GM18951 (cell line): Measurements from ENCODE around the gene URGCP.
"Not testable (repeated sequence)": the region's sequence is repeated elsewhere in the genome, so short reads cannot be mapped to it uniquely, and the experiment has no call there.

Source experiments
- POLR2A ChIP-seq: IDR thresholded peaks from 4 replicates; pipeline ENCODE4 v1.6.1; 2011; ENCODE audit warnings: mild to moderate bottlenecking; ENCODE audit not compliant: insufficient read length, insufficient read depth; ENCODE audit errors: extremely low read depth
- in situ Hi-C: fragments of 300-500 bp; cut with MboI; formaldehyde crosslinking; loops from one replicate; pipeline ENCODE4 v1.12.0; 2022; ENCODE audit warnings: low sequenced_read_pairs, mixed read lengths, inconsistent platforms; ENCODE audit not compliant: unreplicated experiment

The URGCP gene

GRCh38 chr7:43904533-43905208, 1.7 kb downstream of the URGCP start:
- no peak for TF ChIP-seq POLR2A
- in situ Hi-C loops = no loop called here

GRCh38 chr7:43902542-43903054, 3.8 kb downstream of the URGCP start:
- no peak for TF ChIP-seq POLR2A
- in situ Hi-C loops = no loop called here

GRCh38 chr7:43898571-43898970, 7.8 kb downstream of the URGCP start:
- in situ Hi-C loops = not testable (repeated sequence)

DNA sequence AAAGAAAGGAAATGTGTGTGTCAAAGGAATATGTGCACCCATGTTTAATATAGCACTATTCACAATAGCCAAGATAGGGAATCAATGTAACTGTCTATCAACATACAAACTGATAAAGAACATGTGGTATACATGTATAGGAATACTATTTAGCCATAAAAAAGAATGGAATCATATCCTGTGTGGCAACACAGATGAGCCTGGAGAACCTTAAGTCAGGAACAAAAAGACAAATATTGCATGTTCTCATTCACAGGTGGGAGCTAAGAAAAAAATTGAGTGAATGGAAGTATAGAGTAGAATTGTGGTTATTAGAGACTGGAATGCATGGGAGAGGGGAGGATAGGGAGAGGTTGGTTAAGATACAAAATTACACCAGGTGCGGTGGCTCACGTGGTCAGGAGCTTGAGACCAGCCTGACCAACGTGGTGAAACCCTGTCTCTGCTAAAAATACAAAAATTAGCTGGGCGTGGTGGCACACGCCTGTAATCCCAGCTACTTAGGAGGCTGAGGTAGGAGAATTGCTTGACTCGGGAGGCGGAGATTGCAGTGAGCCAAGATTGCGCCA, 10.5 kb downstream of the URGCP start:
- in situ Hi-C loops = no loop called here
- TF ChIP-seq POLR2A = no peak

GRCh38 chr7:43891069-43891955, 15.1 kb downstream of the URGCP start:
- in situ Hi-C loops = no loop called here
- TF ChIP-seq POLR2A = no peak

DNA sequence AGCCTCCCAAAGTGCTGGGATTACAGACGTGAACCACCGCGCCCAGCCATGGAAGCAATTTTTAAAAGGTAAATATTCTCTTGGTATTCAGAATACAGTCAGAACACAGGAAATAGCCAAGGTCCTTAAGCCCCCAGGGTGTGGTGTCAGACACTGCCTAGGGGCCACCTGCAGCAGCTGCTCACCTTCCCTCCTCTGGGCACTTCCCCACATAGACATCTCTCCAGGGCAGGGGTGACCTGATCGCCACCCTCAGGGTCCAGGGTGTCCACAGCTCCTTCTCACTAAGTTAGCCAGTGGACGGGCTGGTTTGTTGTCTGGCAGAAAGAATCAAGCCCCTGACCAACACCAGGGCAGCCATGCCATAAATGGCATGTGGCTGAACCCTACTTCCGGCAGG, 15.9 kb downstream of the URGCP start:
- no peak for TF ChIP-seq POLR2A
- in situ Hi-C loops = no loop called here

GRCh38 chr7:43888993-43889945, 17.1 kb downstream of the URGCP start:
- TF ChIP-seq POLR2A = no peak
- in situ Hi-C loops = no loop called here

DNA sequence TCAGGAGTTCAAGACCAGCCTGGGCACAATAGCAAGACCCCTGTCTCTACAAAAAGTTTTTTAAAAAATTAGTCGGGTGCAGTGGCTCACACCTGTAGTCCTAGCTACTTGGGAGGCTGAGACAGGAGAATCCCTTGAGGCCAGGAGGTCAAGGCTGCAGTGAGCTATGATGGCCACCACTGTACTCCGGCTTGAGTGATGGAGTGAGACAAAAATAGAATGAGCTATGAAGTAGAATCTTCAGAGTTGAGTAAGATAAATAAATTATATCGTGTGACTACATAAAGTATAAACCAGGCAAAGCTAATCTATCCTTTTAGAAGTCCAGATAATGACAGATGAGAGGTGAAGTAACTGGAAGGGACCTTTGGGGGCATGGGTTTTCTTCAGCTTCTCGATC, 21.8 kb downstream of the URGCP start:
- in situ Hi-C loops = no loop called here
- TF ChIP-seq POLR2A = no peak

GRCh38 chr7:43884209-43884608, 22.2 kb downstream of the URGCP start:
- in situ Hi-C loops = no loop called here
- TF ChIP-seq POLR2A = no peak

GRCh38 chr7:43880596-43880995, 25.8 kb downstream of the URGCP start:
- in situ Hi-C loops = no loop called here
- no peak for TF ChIP-seq POLR2A

DNA sequence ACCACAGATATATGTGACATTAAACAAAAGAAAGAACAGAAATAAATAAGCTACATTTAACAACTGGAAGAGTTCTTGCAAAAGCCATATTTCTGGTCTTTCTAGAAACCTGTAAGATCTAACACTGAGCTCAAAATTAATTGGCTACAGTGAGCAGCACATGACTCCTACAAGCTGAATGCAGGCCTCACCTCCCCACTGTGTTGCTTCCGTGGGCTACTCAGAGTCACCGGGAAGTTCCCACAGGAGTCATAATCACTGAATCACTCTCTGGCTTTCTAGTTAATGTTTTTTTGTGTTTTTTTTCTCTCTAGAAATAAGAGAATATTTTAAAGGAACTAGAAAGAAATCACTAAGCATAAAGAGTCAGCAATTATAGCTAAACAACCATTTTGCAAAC, 26.9 kb downstream of the URGCP start:
- in situ Hi-C loops = no loop called here
- no peak for TF ChIP-seq POLR2A

GRCh38 chr7:43878867-43879266, 27.5 kb downstream of the URGCP start:
- in situ Hi-C loops = no loop called here

More at GRCh38 chr7:43878867-43879266, 27.5 kb downstream of the URGCP start:
- TF ChIP-seq POLR2A = no peak
